Activated T-cell treated with anti-CD3 and anti-CD28 coated beads, Interleukin-2, amount 50 U/mL, for 72 hours (primary cell): ENCODE data around the gene RPH3AL. TPM values are rescaled to one million over a fixed set of nuclear protein-coding genes. Genes with fewer than 3 reads are reported as not detected.

Experiments
- ATAC-seq, 2 donors: fragments of 150-1000 bp; cut with Tn5 transposase; replicated peaks in 1 of 2; 2 replicates each; pipeline ENCODE4 v1.10.0; 2021; ENCODE audit warnings: moderate library complexity in 2 of 2, mild to moderate bottlenecking in 1 of 2
- DNase-seq, 2 donors: peaks; one replicate each; pipeline ENCODE4 v3.0.0; 2021 to 2022; ENCODE audit warnings: mixed read lengths in 1 of 2
- H3K27ac Mint-ChIP-seq: one replicate; pipeline ENCODE4 v1.8.0; 2022; ENCODE audit warnings: mild to moderate bottlenecking, moderate library complexity, mixed read lengths
- H3K27me3 Mint-ChIP-seq: one replicate; pipeline ENCODE4 v1.8.0; 2022; ENCODE audit warnings: low read depth, mixed read lengths
- H3K36me3 Mint-ChIP-seq, 2 donors: one replicate each; pipeline ENCODE4 v1.8.0; 2022; ENCODE audit warnings: mixed read lengths in 2 of 2, mild to moderate bottlenecking in 1 of 2; ENCODE audit not compliant: insufficient read depth in 2 of 2
- H3K4me1 Mint-ChIP-seq: one replicate; pipeline ENCODE4 v1.8.0; 2022; ENCODE audit warnings: low read depth, mixed read lengths
- H3K4me3 Mint-ChIP-seq, 2 donors: one replicate each; pipeline ENCODE4 v1.8.0; 2022; ENCODE audit warnings: mild to moderate bottlenecking in 2 of 2, mixed read lengths in 2 of 2, moderate library complexity in 2 of 2
- H3K9me3 Mint-ChIP-seq, 2 donors: one replicate each; pipeline ENCODE4 v1.8.0; 2022; ENCODE audit warnings: mixed read lengths in 2 of 2
- total RNA-seq, 2 donors: library from RNA; stranded (reverse); gene quantifications; one replicate each; pipeline ENCODE4 v1.2.3, GENCODE V29; 2022

RPH3AL gene
- 1 to 10 TPM; 3.5 to 7.2 TPM for total RNA-seq

DNA sequence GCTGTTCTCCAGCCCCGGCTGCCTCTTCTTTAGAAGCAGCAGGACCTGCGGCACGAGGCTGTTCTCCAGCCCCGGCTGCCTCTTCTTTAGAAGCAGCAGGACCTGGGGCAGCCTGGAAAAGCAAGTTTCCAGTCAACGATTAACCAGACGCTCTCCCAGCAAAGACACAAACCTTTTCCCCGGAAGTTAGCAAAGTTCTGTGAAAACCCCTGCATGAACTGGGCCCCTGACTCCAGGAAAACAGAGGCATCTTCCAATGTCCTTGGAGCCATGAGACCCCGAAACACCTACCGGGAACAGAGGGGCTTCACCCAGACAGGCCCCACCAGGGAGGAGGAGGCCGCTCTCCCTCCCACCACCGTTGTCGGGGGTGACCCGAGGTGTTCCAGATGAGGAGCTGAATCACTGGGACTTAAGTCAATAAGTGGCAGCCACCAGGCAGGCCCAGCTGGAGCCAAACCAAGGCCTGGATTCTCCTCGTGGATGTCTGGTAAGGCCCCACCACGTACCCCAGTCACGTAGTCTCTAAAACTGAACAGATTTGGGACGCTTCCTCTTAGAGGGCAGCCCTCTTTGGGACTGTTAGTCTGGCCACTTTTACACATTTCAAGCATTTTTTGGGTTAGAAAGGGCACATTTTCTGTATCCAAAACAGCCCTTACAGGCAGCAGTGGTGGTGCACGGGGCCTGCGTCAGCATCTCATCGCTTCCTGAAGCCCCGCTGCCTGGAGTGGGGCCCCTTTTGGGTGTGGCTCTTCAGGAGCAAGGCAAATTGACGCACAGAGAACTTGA lies at the start of gene RPH3AL:
Gene RPH3AL, minus strand, starts transcription at position 387 of the 792 bp plus-strand sequence. CDS start 25,264 bp downstream, outside the sequence.
- Mint-ChIP-seq H3K4me3 (no peak within 1 kb of the TSS), H3K9me3 (peaks cover 0 to 3% of the 10 kb centered on the region in 2 donors), H3K36me3 (peaks cover 5 to 10% of the 10 kb centered on the region in 2 donors), H3K27me3 (no peaks in the 10 kb centered on the region), H3K4me1 (no peaks in the 10 kb centered on the region), H3K27ac (no peak within 1 kb of the TSS)
- DNase-seq: no peak
- ATAC-seq: no peak

DNA sequence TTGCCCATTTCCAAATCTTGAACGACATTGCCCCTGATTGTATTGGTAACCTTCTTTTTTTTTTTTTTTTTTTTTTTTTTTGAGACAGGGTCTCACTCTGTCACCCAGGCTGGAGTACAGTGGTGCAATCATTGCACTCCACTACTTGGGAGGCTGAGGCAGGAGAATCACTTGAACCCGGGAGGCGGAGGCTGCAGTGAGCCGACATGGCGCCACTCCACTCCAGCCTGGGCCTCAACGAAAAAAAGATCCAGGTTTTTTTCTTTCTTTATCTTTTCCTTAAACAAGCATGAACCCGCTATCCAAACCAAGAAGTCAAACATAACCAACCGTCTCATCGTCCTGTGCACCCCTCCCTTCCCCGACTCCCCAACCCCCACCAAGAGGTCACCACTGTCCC lies 47.6 kb upstream of the RPH3AL start:
- ATAC-seq (no peak), DNase-seq (no peak)
- no peaks in the 10 kb centered on the region for H3K9me3 Mint-ChIP-seq
- no peaks in the 10 kb centered on the region for H3K4me1 Mint-ChIP-seq
- no peak overlapping the region for H3K4me3 Mint-ChIP-seq
- no peaks in the 10 kb centered on the region for H3K27me3 Mint-ChIP-seq
- peaks cover 7% of the 10 kb centered on the region in 2 donors for H3K36me3 Mint-ChIP-seq
- H3K27ac Mint-ChIP-seq: no peak overlapping the region

GRCh38 chr17:396788-397187 lies 44.2 kb upstream of the RPH3AL start:
- no peaks in the 10 kb centered on the region for H3K4me1 Mint-ChIP-seq
- DNase-seq (no peak), ATAC-seq (no peak)

DNA sequence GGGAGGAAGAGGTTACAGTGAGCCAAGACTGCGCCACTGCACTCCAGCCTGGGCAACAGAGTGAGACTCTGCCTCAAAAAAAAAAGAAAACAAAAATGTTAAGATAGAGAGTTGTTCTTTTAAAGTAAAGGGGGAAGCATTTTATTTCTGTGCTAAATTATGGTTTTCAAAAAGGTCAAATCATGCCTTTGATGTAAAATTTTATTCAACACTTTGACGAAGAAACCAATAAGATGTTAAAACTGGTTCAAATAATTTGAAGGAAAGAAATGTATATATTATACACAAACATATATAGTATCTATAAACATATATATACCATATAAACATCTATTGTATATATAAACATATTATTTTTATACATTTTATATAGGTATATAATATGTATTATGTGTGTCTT lies 43.4 kb upstream of the RPH3AL start:
- no peaks in the 10 kb centered on the region for H3K27me3 Mint-ChIP-seq
- DNase-seq (no peak), ATAC-seq (no peak)
- H3K4me3 Mint-ChIP-seq: no peak overlapping the region
- peaks cover 0 to 1% of the 10 kb centered on the region in 2 donors for H3K36me3 Mint-ChIP-seq
- no peaks in the 10 kb centered on the region for H3K9me3 Mint-ChIP-seq
- no peak overlapping the region for H3K27ac Mint-ChIP-seq
- H3K4me1 Mint-ChIP-seq: no peaks in the 10 kb centered on the region

More at GRCh38 chr17:396788-397187, 44.2 kb upstream of the RPH3AL start:
- H3K9me3 Mint-ChIP-seq: no peaks in the 10 kb centered on the region
- H3K27ac Mint-ChIP-seq: no peak overlapping the region
- no peak overlapping the region for H3K4me3 Mint-ChIP-seq
- peaks cover 0 to 1% of the 10 kb centered on the region in 2 donors for H3K36me3 Mint-ChIP-seq
- H3K27me3 Mint-ChIP-seq: no peaks in the 10 kb centered on the region

DNA sequence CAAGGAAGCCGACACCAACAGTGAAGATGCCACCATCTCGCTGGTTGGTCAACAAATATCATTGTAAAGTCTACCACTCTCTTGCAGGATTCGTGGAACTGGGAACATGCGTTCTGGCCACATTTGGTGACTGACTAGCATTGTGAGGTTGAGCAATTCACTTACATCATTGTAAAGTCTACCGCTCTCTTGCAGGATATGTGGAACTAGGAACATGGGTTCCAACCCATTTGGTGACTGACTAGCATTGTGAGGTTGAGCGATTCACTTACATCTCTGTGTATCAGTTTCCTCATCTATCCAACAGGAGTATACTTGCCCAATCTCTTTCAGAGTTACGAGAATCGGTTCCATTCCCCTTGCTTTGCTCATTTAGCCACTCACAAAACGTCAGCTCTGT lies 42.6 kb upstream of the RPH3AL start:
- DNase-seq (no peak), ATAC-seq (no peak)
- Mint-ChIP-seq H3K4me1 (no peaks in the 10 kb centered on the region), H3K27ac (no peak overlapping the region), H3K27me3 (no peaks in the 10 kb centered on the region), H3K9me3 (no peaks in the 10 kb centered on the region), H3K4me3 (no peak overlapping the region), H3K36me3 (peaks cover 0 to 1% of the 10 kb centered on the region in 2 donors)

DNA sequence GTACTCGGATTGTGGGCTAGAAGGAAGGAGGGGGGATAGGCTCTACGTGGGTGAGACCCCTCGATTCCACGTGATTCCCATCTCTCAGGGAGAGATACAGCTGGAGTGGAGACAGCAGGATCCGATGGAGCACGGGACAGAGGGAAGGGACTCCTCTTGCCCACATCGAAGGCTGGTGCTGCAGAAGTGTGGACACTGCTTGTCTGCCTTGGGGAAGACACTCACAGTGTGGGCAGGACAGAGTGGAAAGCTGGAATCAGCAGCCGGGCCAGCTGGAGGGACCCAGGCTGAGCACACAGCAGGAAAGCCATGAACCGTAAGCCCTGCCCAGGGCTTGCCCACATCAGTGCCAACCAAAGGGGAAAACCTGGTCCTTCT lies 42.1 kb upstream of the RPH3AL start:
- H3K27ac Mint-ChIP-seq: no peak overlapping the region

GRCh38 chr17:393806-394717 lies 41.5 kb upstream of the RPH3AL start:
- H3K27ac Mint-ChIP-seq: no peak overlapping the region

More for the DNA sequence above, 42.1 kb upstream of the RPH3AL start:
- no peaks in the 10 kb centered on the region for H3K27me3 Mint-ChIP-seq
- H3K9me3 Mint-ChIP-seq: no peaks in the 10 kb centered on the region
- H3K36me3 Mint-ChIP-seq: peaks cover 0 to 1% of the 10 kb centered on the region in 2 donors
- no peak overlapping the region for H3K4me3 Mint-ChIP-seq
- DNase-seq (no peak), ATAC-seq (no peak)
- no peaks in the 10 kb centered on the region for H3K4me1 Mint-ChIP-seq

GRCh38 chr17:391850-392249 lies 39.2 kb upstream of the RPH3AL start:
- DNase-seq (no peak), ATAC-seq (no peak)
- Mint-ChIP-seq H3K27ac (no peak overlapping the region), H3K4me1 (peaks cover under 1% of the 10 kb centered on the region), H3K36me3 (peaks cover 0 to 3% of the 10 kb centered on the region in 2 donors), H3K27me3 (peaks cover 9% of the 10 kb centered on the region), H3K4me3 (no peak overlapping the region), H3K9me3 (no peaks in the 10 kb centered on the region)

More at GRCh38 chr17:393806-394717, 41.5 kb upstream of the RPH3AL start:
- Mint-ChIP-seq H3K4me1 (no peaks in the 10 kb centered on the region), H3K4me3 (no peak overlapping the region), H3K36me3 (peaks cover 0 to 1% of the 10 kb centered on the region in 2 donors), H3K9me3 (no peaks in the 10 kb centered on the region), H3K27me3 (no peaks in the 10 kb centered on the region)
- no peak for ATAC-seq
- no peak for DNase-seq

DNA sequence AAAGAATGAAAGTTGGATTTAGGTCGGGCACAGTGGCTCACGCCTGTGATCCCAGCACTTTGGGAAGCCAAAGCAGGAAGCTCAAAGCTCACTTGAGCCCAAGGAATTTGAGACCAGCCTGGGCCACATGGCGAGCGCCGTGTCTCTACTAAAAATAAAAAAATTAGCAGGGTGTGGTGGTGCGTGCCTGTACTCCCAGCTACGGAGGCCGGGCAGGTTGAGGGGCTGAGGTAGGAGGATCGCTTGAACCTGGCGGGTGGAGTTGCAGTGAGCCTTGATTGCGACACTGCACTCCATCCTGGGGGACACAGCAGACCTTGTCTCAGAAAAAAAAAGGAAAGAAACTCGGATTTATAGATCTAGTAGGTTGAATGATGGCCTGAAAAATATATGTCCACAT lies 37.4 kb upstream of the RPH3AL start:
- Mint-ChIP-seq H3K4me3 (no peak overlapping the region), H3K9me3 (no peaks in the 10 kb centered on the region), H3K27me3 (peaks cover 13% of the 10 kb centered on the region), H3K27ac (no peak overlapping the region), H3K4me1 (peaks cover 7% of the 10 kb centered on the region), H3K36me3 (peaks cover 0 to 1% of the 10 kb centered on the region in 2 donors)
- ATAC-seq: no peak
- DNase-seq: no peak

DNA sequence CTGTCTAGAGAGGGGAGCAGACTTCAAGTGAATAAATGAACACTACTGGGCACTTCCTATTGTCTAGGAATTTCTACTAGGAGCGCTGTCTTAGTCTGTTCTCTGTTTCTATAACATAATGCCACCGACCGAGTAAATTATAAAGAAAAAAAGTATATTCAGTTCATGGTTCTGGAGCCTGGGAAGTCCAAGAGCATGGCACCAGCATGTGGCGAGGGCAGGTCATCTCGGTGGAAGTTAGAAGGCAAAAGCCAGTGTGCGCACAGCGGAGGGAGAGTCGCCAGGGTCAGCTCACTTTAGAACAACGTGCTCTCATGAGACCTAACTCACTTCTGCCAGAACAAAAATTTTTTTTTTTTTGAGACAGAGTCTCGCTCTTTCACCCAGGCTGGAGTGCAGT lies 35.5 kb upstream of the RPH3AL start:
- peaks cover 0 to 1% of the 10 kb centered on the region in 2 donors for H3K36me3 Mint-ChIP-seq
- H3K27me3 Mint-ChIP-seq: peaks cover 27% of the 10 kb centered on the region
- DNase-seq: no peak
- no peak for ATAC-seq
- H3K4me3 Mint-ChIP-seq: no peak overlapping the region
- peaks cover 13% of the 10 kb centered on the region for H3K4me1 Mint-ChIP-seq
- H3K9me3 Mint-ChIP-seq: no peaks in the 10 kb centered on the region
- no peak overlapping the region for H3K27ac Mint-ChIP-seq

- Mint-ChIP-seq H3K4me3 (peak overlapping the region; percentile 81 to 83), H3K27me3 (peaks cover 27% of the 10 kb centered on the region), H3K27ac (no peak overlapping the region), H3K4me1 (peaks cover 17% of the 10 kb centered on the region), H3K36me3 (peaks cover 0 to 1% of the 10 kb centered on the region in 2 donors), H3K9me3 (peaks cover 2 to 3% of the 10 kb centered on the region in 2 donors)
- DNase-seq: peak; percentile 77 to 82
- peak; percentile 85 to 88 for ATAC-seq
Measured at GRCh38 chr17:386141-386876, 33.7 kb upstream of the RPH3AL start.

DNA sequence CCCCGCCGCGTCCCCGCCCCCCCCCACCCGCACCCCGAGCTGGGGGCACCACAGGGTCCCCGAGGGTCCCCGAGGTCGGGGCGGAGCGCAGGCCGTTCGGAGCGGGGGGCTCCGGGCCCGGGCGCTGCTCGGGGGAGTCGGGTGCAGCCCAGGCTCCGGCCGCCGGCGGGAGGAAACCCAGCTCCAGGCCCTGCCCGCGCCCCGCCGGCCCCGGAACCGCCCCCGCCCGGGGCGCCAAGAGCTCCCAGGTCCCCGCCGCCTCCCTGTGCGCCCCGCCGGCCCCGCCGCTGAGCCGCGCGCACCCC lies 33.2 kb upstream of the RPH3AL start:
- H3K27me3 Mint-ChIP-seq: peaks cover 27% of the 10 kb centered on the region
- H3K27ac Mint-ChIP-seq: no peak overlapping the region
- peaks cover 2 to 3% of the 10 kb centered on the region in 2 donors for H3K9me3 Mint-ChIP-seq
- H3K4me3 Mint-ChIP-seq: no peak overlapping the region
- DNase-seq (no peak), ATAC-seq (no peak)
- H3K4me1 Mint-ChIP-seq: peaks cover 18% of the 10 kb centered on the region
- H3K36me3 Mint-ChIP-seq: peaks cover 0 to 1% of the 10 kb centered on the region in 2 donors
